ENCODE results near the gene DCHS1. TPM values are rescaled to one million over a fixed set of nuclear protein-coding genes. Genes with fewer than 3 reads are reported as not detected.

DCHS1 gene
- total RNA-seq, 3 donors from 2014 or later, result 3.5 to 38.8 (median 6.0) TPM

DNA sequence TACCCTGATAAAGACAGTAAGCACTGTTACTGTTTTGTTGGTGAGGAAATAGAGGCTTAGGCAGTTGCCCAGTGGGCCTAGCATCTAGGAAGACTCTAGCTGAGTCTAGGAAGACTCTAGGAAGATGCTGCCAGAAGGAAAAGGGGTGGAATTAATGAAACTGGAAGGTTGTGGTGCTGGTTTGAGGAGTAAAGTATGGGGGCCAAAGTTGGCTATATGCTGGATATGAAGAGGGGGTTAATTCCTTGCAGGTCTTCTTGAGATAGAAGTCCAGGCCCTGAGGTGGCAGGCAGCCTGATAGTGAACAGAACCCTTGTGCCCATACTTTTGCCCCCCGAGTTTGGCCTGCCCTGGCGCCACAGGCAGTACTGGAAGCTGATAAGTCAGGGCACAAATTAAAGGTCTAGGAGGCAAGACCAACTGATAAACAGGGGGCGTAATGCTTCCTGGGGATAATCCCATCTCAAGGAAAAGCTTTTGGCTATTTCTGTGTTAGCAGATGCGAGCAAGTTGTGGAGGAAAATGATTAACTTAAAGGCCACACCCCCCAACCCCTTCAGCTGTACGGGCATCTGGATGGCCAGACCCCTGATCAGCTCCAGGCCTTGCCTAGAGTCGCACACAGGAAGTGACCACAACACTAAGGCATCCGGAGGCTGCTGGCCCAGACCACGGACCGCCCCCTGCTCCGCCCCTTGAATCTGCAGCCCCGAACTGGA lies 49.0 kb downstream of the DCHS1 start:
- Histone ChIP-seq H3K36me3 (ENCODE audit: low read depth) (no peaks in the 10 kb centered on the region), H3K9me3 (no peaks in the 10 kb centered on the region), H3K4me3 (no peak overlapping the region), H3K4me1 (ENCODE audit: low read depth) (peaks cover 46% of the 10 kb centered on the region)
- ATAC-seq, result peak; percentile 58
- no peak for TF ChIP-seq CTCF (IDR thresholded peaks at IDR 0.05)
- peak; percentile 91 to 94 (median 92) for DNase-seq
- intact Hi-C loops (cut with DNase I, micrococcal nuclease), result loop anchor here in 1 of 2 donors (10.0 kb wide), 1 partner anchor 78 kb away; the partner anchor contains the start of gene MRPL17

DNA sequence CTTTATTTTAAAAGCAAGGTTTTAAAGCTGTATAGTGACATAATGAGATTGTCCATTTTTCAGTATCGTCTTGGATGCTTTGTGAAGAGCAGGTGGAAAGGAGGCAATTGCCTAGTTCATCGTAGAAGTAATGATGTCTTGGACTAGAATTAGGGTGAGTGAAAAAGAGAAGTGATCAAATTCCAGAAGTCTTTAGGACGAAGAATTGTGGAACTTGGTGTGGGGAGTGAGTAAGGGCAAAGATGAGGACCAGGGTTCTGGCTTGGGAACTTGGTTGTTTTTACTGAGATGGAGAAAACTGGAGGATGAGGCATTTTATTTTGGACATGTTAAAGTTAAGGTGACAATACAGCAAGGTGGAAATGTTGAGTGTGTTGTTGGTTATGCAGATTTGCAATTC lies 50.8 kb downstream of the DCHS1 start:
- Histone ChIP-seq H3K4me3 (no peak overlapping the region), H3K4me1 (ENCODE audit: low read depth) (peaks cover 35% of the 10 kb centered on the region)
- intact Hi-C loops (cut with DNase I, micrococcal nuclease), result loop anchor here in 1 of 2 donors (10.0 kb wide), 1 partner anchor 80 kb away; the partner anchor contains the start of gene MRPL17

GRCh38 chr11:6604081-6604626 lies 51.5 kb downstream of the DCHS1 start:
- peak; percentile 62 to 77 (median 66) for DNase-seq
- intact Hi-C loops (cut with DNase I, micrococcal nuclease), result loop anchor here in 1 of 2 donors (10.0 kb wide), 1 partner anchor 81 kb away; the partner anchor contains the start of gene MRPL17
- H3K4me1 ChIP-seq (ENCODE audit: low read depth), result peaks cover 35% of the 10 kb centered on the region

More for the DNA sequence above, 50.8 kb downstream of the DCHS1 start:
- DNase-seq (no peak), ATAC-seq (no peak)
- H3K36me3 ChIP-seq (ENCODE audit: low read depth), result no peaks in the 10 kb centered on the region
- no peak for TF ChIP-seq CTCF (IDR thresholded peaks at IDR 0.05)
- H3K9me3 ChIP-seq, result no peaks in the 10 kb centered on the region

GRCh38 chr11:6603287-6604080 lies 52.1 kb downstream of the DCHS1 start, which contains the start of the genes ILK and RRP8:
Gene ILK, plus strand, starts transcription at chr11:6603774. Its CDS starts 498 bp downstream, at chr11:6604272.
Gene RRP8, minus strand, starts transcription at chr11:6603616. Its CDS starts 114 bp downstream, at chr11:6603502.
- Histone ChIP-seq H3K9me3 (no peaks in the 10 kb centered on the region), H3K4me3 (peak within 1 kb of the TSS; percentile 91), H3K36me3 (ENCODE audit: low read depth) (no peaks in the 10 kb centered on the region), H3K4me1 (ENCODE audit: low read depth) (peaks cover 35% of the 10 kb centered on the region)
- TF ChIP-seq CTCF (IDR thresholded peaks at IDR 0.05), result no peak
- DNase-seq (peak; percentile 92 to 97 (median 95)), ATAC-seq (peak; percentile 95)
- intact Hi-C loops (cut with DNase I, micrococcal nuclease), result loop anchor here in 1 of 2 donors (10.0 kb wide), 1 partner anchor 81 kb away; the partner anchor contains the start of gene MRPL17

More at GRCh38 chr11:6604081-6604626, 51.5 kb downstream of the DCHS1 start:
- no peak for TF ChIP-seq CTCF (IDR thresholded peaks at IDR 0.05)
- peak overlapping the region; percentile 91 for H3K4me3 ChIP-seq
- no peaks in the 10 kb centered on the region for H3K9me3 ChIP-seq
- no peaks in the 10 kb centered on the region for H3K36me3 ChIP-seq (ENCODE audit: low read depth)
- peak; percentile 51 for ATAC-seq
